K562 (cell line): Measurements from ENCODE around the gene TMSB4X. TPM values are rescaled to one million over a fixed set of nuclear protein-coding genes. Genes with fewer than 3 reads are reported as not detected.

ENCODE experiments used
- ARID1B ChIP-seq: fragments of 450-650 bp; IDR thresholded peaks from 2 replicates; pipeline ENCODE4 v1.6.1; 2016; ENCODE audit warnings: antibody characterized with exemption, mild to moderate bottlenecking, inconsistent platforms
- ARNT ChIP-seq, 2 experiments: fragments of 450-650 bp; IDR thresholded peaks; 2 replicates each; pipeline ENCODE4 v1.6.1; 2016; ENCODE audit warnings: mild to moderate bottlenecking in 1 of 2
- ASH1L ChIP-seq: fragments of 450-650 bp; IDR thresholded peaks from 2 replicates; pipeline ENCODE4 v1.6.1; 2018; ENCODE audit warnings: borderline replicate concordance, mild to moderate bottlenecking, low read depth; ENCODE audit not compliant: partially characterized antibody
- ATF7 ChIP-seq: fragments of 450-650 bp; IDR thresholded peaks from 2 replicates; pipeline ENCODE4 v1.7.1; 2014; ENCODE audit warnings: mild to moderate bottlenecking, moderate library complexity
- DPF2 ChIP-seq: fragments of 450-650 bp; IDR thresholded peaks from 2 replicates; pipeline ENCODE4 v1.6.1; 2016
- ETS2 ChIP-seq: IDR thresholded peaks from 2 replicates; pipeline ENCODE4 v1.6.1; 2016; ENCODE audit warnings: borderline replicate concordance, missing genetic modification characterization, mild to moderate bottlenecking, moderate library complexity, missing compliant biosample characterization; ENCODE audit not compliant: poor library complexity, severe bottlenecking
- GABPB2 ChIP-seq: fragments of 250-450 bp; sonication (Bioruptor Pico); conservative IDR thresholded peaks from 2 replicates; pipeline ENCODE4 v1.5.1; 2021; ENCODE audit warnings: mild to moderate bottlenecking
- HDAC1 ChIP-seq, 2 experiments: fragments of 450-650 bp; IDR thresholded peaks; 2 replicates each; pipeline ENCODE4 v1.6.1; 2016 to 2017; ENCODE audit warnings: inconsistent platforms in 1 of 2, mild to moderate bottlenecking in 1 of 2, moderate library complexity in 1 of 2
- HDAC8 ChIP-seq: fragments of 450-650 bp; IDR thresholded peaks from 2 replicates; pipeline ENCODE4 v1.6.1; 2016; ENCODE audit warnings: mild to moderate bottlenecking, missing genetic modification characterization, moderate library complexity, missing compliant biosample characterization
- MCM5 ChIP-seq: fragments of 450-650 bp; IDR thresholded peaks from 2 replicates; pipeline ENCODE4 v1.6.1; 2016; ENCODE audit warnings: low read depth
- MXI1 ChIP-seq: IDR thresholded peaks from 2 replicates; pipeline ENCODE4 v1.6.1; 2011; ENCODE audit warnings: low read depth, mild to moderate bottlenecking, improper control_type of control experiment, low read length
- NCOR1 ChIP-seq: fragments of 450-650 bp; IDR thresholded peaks from 2 replicates; pipeline ENCODE4 v1.6.1; 2016; ENCODE audit warnings: mild to moderate bottlenecking, moderate library complexity
- NR2F6 ChIP-seq: fragments of 450-650 bp; formaldehyde crosslinking; IDR thresholded peaks from 2 replicates; pipeline ENCODE4 v1.4.0; 2020; ENCODE audit warnings: mild to moderate bottlenecking
- TCF7L2 ChIP-seq: fragments of 150-350 bp; IDR thresholded peaks from 2 replicates; pipeline ENCODE4 v1.6.1; 2016; ENCODE audit warnings: low read depth, mild to moderate bottlenecking, low read length, moderate library complexity
- U2AF2 ChIP-seq: fragments of 200-400 bp; formaldehyde crosslinking; optimal IDR thresholded peaks from 2 replicates; pipeline ENCODE3; 2017; ENCODE audit warnings: low read depth, mild to moderate bottlenecking, low read length
- polyA plus RNA-seq, 8 experiments: library from polyadenylated mRNA; depleted of rRNA in 4 of 8; stranded (reverse) in 5 of 8; unstranded in 3 of 8; fragments of >200 nt; fragmentation: Nextera tagmentation in 2 of 8; fragmentation: Illumina TruSeq in 1 of 8; extraction: Ambion mirVana in 2 of 8; extraction: Trizol in 1 of 8; gene quantifications; 2 replicates each; pipeline versions ENCODE4 v1.2.1 to v1.2.3, GENCODE V29; 2011 to 2014; ENCODE audit warnings: inconsistent platforms in 1 of 8, missing spikeins in 1 of 8
- total RNA-seq, 7 experiments: library from RNA; depleted of rRNA in 6 of 7; stranded (reverse); fragments of >200 nt in 6 of 7; fragmentation: Illumina TruSeq in 2 of 7; extraction: Trizol in 2 of 7; gene quantifications; 2 replicates each; pipeline versions ENCODE4 v1.2.1 to v1.2.3, GENCODE V29; 2011 to 2021; ENCODE audit warnings: low replicate concordance in 1 of 7
- TF ChIP-seq, protein P1 (sequence below): IDR thresholded peaks from 2 replicates; pipeline ENCODE4 v1.6.1; 2014; ENCODE audit warnings: antibody characterized with exemption
- TF ChIP-seq, protein P2 (sequence below): fragments of 250-450 bp; sonication (Bioruptor Pico); IDR thresholded peaks from 2 replicates; pipeline ENCODE4 v1.4.0; 2020; ENCODE audit warnings: mild to moderate bottlenecking, moderate library complexity
- TF ChIP-seq, protein P3 (sequence below): sonication (generic); formaldehyde crosslinking; IDR thresholded peaks from 2 replicates; pipeline ENCODE4 v1.8.1; 2023; ENCODE audit warnings: mild to moderate bottlenecking, missing genetic modification reagents
- TF ChIP-seq, protein P4 (sequence below), 2 experiments: fragments of 150-350 bp in 1 of 2; IDR thresholded peaks; 2 replicates each; pipeline ENCODE4 v1.6.1; 2012 to 2016; ENCODE audit warnings: low read depth in 2 of 2, low read length in 2 of 2, mild to moderate bottlenecking in 1 of 2, moderate library complexity in 1 of 2

TMSB4X gene
- total and polyA plus RNA-seq, 9 of the 15 experiments (the other 6 are each of a cell fraction or from before 2014, with no cell fraction given): 1,035 to 2,035 (median 1,529) TPM

DNA sequence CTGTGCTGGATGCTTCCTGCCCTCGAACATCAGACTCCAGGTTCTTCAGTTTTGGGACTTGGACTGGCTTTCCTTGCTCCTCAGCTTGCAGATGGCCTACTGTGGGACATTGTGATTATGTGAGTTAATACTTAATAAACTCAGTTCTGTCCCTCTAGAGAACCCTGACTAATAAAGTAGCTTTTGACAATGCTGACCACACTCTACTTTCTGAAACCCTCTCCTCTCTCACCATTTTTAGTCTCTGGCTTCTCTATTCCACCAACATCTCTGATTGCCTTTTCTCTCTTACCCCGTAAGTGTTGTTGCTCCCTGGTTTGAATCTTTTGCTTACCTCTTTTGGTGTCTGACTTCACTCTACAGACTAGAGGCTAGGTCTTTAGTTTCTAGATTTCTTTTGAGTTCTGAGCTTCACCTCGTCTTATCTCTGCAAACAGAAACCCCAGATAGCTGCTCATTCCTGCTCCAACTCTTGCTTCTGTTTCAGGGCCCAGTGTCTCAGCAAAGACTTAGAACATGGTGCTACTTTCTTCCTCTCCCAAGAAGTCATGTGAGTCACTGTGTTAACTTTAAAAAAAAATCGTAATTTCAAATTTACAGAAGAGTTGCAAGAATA, 11.4 kb downstream of the TMSB4X start (continued):
- TF ChIP-seq, protein P1, sequence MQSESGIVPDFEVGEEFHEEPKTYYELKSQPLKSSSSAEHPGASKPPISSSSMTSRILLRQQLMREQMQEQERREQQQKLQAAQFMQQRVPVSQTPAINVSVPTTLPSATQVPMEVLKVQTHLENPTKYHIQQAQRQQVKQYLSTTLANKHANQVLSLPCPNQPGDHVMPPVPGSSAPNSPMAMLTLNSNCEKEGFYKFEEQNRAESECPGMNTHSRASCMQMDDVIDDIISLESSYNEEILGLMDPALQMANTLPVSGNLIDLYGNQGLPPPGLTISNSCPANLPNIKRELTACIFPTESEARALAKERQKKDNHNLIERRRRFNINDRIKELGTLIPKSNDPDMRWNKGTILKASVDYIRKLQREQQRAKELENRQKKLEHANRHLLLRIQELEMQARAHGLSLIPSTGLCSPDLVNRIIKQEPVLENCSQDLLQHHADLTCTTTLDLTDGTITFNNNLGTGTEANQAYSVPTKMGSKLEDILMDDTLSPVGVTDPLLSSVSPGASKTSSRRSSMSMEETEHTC: peak; percentile 14; the same call in 1 of the 2 replicates
- TF ChIP-seq MXI1: no peak
- no peak for TF ChIP-seq ASH1L
- TF ChIP-seq HDAC1 (IDR thresholded peaks at IDR 0.05): 0 out of 4 replicates have a peak, but pooled peaks of 1 of the 2 experiments have one; percentile 12
- 0 out of 2 replicates have a peak, but pooled peaks have one; percentile 17 for TF ChIP-seq NCOR1
- TF ChIP-seq, protein P2, sequence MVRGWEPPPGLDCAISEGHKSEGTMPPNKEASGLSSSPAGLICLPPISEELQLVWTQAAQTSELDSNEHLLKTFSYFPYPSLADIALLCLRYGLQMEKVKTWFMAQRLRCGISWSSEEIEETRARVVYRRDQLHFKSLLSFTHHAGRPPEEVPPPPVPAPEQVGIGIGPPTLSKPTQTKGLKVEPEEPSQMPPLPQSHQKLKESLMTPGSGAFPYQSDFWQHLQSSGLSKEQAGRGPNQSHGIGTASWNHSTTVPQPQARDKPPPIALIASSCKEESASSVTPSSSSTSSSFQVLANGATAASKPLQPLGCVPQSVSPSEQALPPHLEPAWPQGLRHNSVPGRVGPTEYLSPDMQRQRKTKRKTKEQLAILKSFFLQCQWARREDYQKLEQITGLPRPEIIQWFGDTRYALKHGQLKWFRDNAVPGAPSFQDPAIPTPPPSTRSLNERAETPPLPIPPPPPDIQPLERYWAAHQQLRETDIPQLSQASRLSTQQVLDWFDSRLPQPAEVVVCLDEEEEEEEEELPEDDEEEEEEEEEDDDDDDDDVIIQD (CRISPR knock-in tag): no peak
- no peak for TF ChIP-seq NR2F6 (CRISPR knock-in tag)
- no peak for TF ChIP-seq ARNT (IDR thresholded peaks at IDR 0.05)
- TF ChIP-seq ETS2: no peak
- no peak for TF ChIP-seq ATF7
- TF ChIP-seq ARID1B: peak; percentile 81
- no peak for TF ChIP-seq HDAC8 (tag)
- TF ChIP-seq, protein P3, sequence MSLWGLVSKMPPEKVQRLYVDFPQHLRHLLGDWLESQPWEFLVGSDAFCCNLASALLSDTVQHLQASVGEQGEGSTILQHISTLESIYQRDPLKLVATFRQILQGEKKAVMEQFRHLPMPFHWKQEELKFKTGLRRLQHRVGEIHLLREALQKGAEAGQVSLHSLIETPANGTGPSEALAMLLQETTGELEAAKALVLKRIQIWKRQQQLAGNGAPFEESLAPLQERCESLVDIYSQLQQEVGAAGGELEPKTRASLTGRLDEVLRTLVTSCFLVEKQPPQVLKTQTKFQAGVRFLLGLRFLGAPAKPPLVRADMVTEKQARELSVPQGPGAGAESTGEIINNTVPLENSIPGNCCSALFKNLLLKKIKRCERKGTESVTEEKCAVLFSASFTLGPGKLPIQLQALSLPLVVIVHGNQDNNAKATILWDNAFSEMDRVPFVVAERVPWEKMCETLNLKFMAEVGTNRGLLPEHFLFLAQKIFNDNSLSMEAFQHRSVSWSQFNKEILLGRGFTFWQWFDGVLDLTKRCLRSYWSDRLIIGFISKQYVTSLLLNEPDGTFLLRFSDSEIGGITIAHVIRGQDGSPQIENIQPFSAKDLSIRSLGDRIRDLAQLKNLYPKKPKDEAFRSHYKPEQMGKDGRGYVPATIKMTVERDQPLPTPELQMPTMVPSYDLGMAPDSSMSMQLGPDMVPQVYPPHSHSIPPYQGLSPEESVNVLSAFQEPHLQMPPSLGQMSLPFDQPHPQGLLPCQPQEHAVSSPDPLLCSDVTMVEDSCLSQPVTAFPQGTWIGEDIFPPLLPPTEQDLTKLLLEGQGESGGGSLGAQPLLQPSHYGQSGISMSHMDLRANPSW (CRISPR knock-in tag): no peak
- TF ChIP-seq MCM5: no peak
- TF ChIP-seq U2AF2: no peak
- peak; percentile 63; the same call in 1 of the 2 replicates for TF ChIP-seq DPF2
- TF ChIP-seq, protein P4, sequence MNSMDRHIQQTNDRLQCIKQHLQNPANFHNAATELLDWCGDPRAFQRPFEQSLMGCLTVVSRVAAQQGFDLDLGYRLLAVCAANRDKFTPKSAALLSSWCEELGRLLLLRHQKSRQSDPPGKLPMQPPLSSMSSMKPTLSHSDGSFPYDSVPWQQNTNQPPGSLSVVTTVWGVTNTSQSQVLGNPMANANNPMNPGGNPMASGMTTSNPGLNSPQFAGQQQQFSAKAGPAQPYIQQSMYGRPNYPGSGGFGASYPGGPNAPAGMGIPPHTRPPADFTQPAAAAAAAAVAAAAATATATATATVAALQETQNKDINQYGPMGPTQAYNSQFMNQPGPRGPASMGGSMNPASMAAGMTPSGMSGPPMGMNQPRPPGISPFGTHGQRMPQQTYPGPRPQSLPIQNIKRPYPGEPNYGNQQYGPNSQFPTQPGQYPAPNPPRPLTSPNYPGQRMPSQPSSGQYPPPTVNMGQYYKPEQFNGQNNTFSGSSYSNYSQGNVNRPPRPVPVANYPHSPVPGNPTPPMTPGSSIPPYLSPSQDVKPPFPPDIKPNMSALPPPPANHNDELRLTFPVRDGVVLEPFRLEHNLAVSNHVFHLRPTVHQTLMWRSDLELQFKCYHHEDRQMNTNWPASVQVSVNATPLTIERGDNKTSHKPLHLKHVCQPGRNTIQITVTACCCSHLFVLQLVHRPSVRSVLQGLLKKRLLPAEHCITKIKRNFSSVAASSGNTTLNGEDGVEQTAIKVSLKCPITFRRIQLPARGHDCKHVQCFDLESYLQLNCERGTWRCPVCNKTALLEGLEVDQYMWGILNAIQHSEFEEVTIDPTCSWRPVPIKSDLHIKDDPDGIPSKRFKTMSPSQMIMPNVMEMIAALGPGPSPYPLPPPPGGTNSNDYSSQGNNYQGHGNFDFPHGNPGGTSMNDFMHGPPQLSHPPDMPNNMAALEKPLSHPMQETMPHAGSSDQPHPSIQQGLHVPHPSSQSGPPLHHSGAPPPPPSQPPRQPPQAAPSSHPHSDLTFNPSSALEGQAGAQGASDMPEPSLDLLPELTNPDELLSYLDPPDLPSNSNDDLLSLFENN (IDR thresholded peaks at IDR 0.05; ENCODE audit: low read depth in 2 of 2, low read length in 2 of 2): no peak
- TF ChIP-seq GABPB2 (CRISPR knock-in tag): no peak
- no peak for TF ChIP-seq TCF7L2
